Measurements from ENCODE around the gene RNF39.

The RNF39 gene

GRCh38 chr6:30102414-30102969, 26.9 kb upstream of the RNF39 start:
- TF ChIP-seq CTCF (IDR thresholded peaks at IDR 0.05; ENCODE audit: control insufficient read depth, insufficient read depth, low read depth, low read length, missing control alignments): no peak
- DNase-seq (ENCODE audit: low read depth): peak; percentile 13
- H3K4me3 ChIP-seq (ENCODE audit: control insufficient read depth, low read depth, low read length): peak overlapping the region; percentile 30

- peak; percentile 38 for DNase-seq (ENCODE audit: low read depth)
- peak overlapping the region; percentile 33 for H3K4me3 ChIP-seq (ENCODE audit: control insufficient read depth, low read depth, low read length)
- TF ChIP-seq CTCF (IDR thresholded peaks at IDR 0.05; ENCODE audit: control insufficient read depth, insufficient read depth, low read depth, low read length, missing control alignments): peak; percentile 13
Measured at GRCh38 chr6:30101444-30102413, 26.2 kb upstream of the RNF39 start.

GRCh38 chr6:30100585-30101443, 25.2 kb upstream of the RNF39 start:
- H3K4me3 ChIP-seq (ENCODE audit: control insufficient read depth, low read depth, low read length): peak overlapping the region; percentile 24
- TF ChIP-seq CTCF (IDR thresholded peaks at IDR 0.05; ENCODE audit: control insufficient read depth, insufficient read depth, low read depth, low read length, missing control alignments): no peak
- DNase-seq (ENCODE audit: low read depth): no peak

GRCh38 chr6:30100154-30100553, 24.6 kb upstream of the RNF39 start:
- no peak for DNase-seq (ENCODE audit: low read depth)
- no peak overlapping the region for H3K4me3 ChIP-seq (ENCODE audit: control insufficient read depth, low read depth, low read length)
- TF ChIP-seq CTCF (IDR thresholded peaks at IDR 0.05; ENCODE audit: control insufficient read depth, insufficient read depth, low read depth, low read length, missing control alignments): no peak

GRCh38 chr6:30097902-30098768, 22.6 kb upstream of the RNF39 start:
- no peak for DNase-seq (ENCODE audit: low read depth)
- H3K4me3 ChIP-seq (ENCODE audit: control insufficient read depth, low read depth, low read length): no peak overlapping the region
- TF ChIP-seq CTCF (IDR thresholded peaks at IDR 0.05; ENCODE audit: control insufficient read depth, insufficient read depth, low read depth, low read length, missing control alignments): no peak
